H9 (cell line): ENCODE data around the gene KCNMA1. TPM values are rescaled to one million over a fixed set of nuclear protein-coding genes. Genes with fewer than 3 reads are reported as not detected.

Experiments used
- DNase-seq: peaks from one replicate; pipeline ENCODE4 v3.0.0-alpha.2; 2017
- H2AFZ ChIP-seq: one replicate; pipeline ENCODE4 v1.6.1; 2013; ENCODE audit warnings: mild to moderate bottlenecking, low read length, control low read depth, moderate library complexity
- H2AK5ac ChIP-seq: 2 replicates; pipeline ENCODE4 v1.6.1; 2013; ENCODE audit warnings: low read length, control low read depth, mixed read lengths; ENCODE audit not compliant: insufficient read length
- H2BK120ac ChIP-seq: one replicate; pipeline ENCODE4 v1.6.1; 2013; ENCODE audit warnings: low read depth, mild to moderate bottlenecking, low read length, control low read depth, inconsistent platforms; ENCODE audit not compliant: poor library complexity, severe bottlenecking
- H2BK12ac ChIP-seq: 2 replicates; pipeline ENCODE4 v1.6.1; 2013; ENCODE audit warnings: low read length, control low read depth, mixed read lengths, low read depth; ENCODE audit not compliant: insufficient read length
- H2BK15ac ChIP-seq: 2 replicates; pipeline ENCODE4 v1.6.1; 2013; ENCODE audit warnings: low read depth, low read length, control low read depth
- H2BK20ac ChIP-seq: one replicate; pipeline ENCODE4 v1.6.1; 2013; ENCODE audit warnings: low read depth, mild to moderate bottlenecking, low read length, control low read depth, inconsistent platforms; ENCODE audit not compliant: poor library complexity, severe bottlenecking
- H2BK5ac ChIP-seq: 2 replicates; pipeline ENCODE4 v1.6.1; 2013; ENCODE audit warnings: low read length, control low read depth, mixed read lengths; ENCODE audit not compliant: insufficient read length
- H3K14ac ChIP-seq: 2 replicates; pipeline ENCODE4 v1.6.1; 2013; ENCODE audit warnings: low read length, control low read depth; ENCODE audit not compliant: insufficient read depth
- H3K18ac ChIP-seq: 2 replicates; pipeline ENCODE4 v1.6.1; 2013; ENCODE audit warnings: low read depth, mild to moderate bottlenecking, mixed read lengths, low read length, control low read depth; ENCODE audit not compliant: insufficient read length
- H3K23ac ChIP-seq: 2 replicates; pipeline ENCODE4 v1.6.1; 2013; ENCODE audit warnings: low read length, control low read depth, mixed read lengths, low read depth; ENCODE audit not compliant: insufficient read length
- H3K23me2 ChIP-seq: 2 replicates; pipeline ENCODE4 v1.6.1; 2013; ENCODE audit warnings: low read depth, mild to moderate bottlenecking, mixed read lengths, low read length, control low read depth; ENCODE audit not compliant: insufficient read length, poor library complexity, severe bottlenecking
- H3K27ac ChIP-seq: 2 replicates; pipeline ENCODE4 v1.5.1; 2013; ENCODE audit warnings: low read length, control low read depth, mixed read lengths, low read depth; ENCODE audit not compliant: insufficient read length
- H3K27me3 ChIP-seq: 2 replicates; pipeline ENCODE4 v1.6.1; 2013; ENCODE audit warnings: low read length, control low read depth, inconsistent platforms; ENCODE audit not compliant: insufficient read depth
- H3K4ac ChIP-seq: 2 replicates; pipeline ENCODE4 v1.6.1; 2013; ENCODE audit warnings: low read depth, mild to moderate bottlenecking, control low read depth, inconsistent platforms, low read length, moderate library complexity
- H3K4me1 ChIP-seq: 2 replicates; pipeline ENCODE4 v1.6.1; 2013; ENCODE audit warnings: low read length, control low read depth, inconsistent platforms; ENCODE audit not compliant: insufficient read depth
- H3K4me2 ChIP-seq: 2 replicates; pipeline ENCODE4 v1.6.1; 2013; ENCODE audit warnings: low read length, control low read depth, mixed read lengths; ENCODE audit not compliant: insufficient read length, insufficient read depth
- H3K56ac ChIP-seq: 2 replicates; pipeline ENCODE4 v1.6.1; 2013; ENCODE audit warnings: low read depth, mild to moderate bottlenecking, mixed read lengths, low read length, control low read depth; ENCODE audit not compliant: insufficient read length
- H3K79me1 ChIP-seq: 2 replicates; pipeline ENCODE4 v1.6.1; 2013; ENCODE audit warnings: low read depth, mild to moderate bottlenecking, moderate library complexity, low read length, control low read depth, inconsistent platforms; ENCODE audit not compliant: insufficient read depth, poor library complexity, severe bottlenecking
- H3K79me2 ChIP-seq: 2 replicates; pipeline ENCODE4 v1.6.1; 2013; ENCODE audit warnings: low read length, control low read depth, inconsistent platforms; ENCODE audit not compliant: insufficient read depth
- H3K9ac ChIP-seq: 2 replicates; pipeline ENCODE4 v1.6.1; 2013; ENCODE audit warnings: low read length, control low read depth, mixed read lengths; ENCODE audit not compliant: insufficient read length; ENCODE audit errors: extremely low read depth
- H3K9me3 ChIP-seq: one replicate; pipeline ENCODE4 v1.6.1; 2013; ENCODE audit warnings: low read depth, low read length, inconsistent platforms; ENCODE audit not compliant: control insufficient read depth
- H3T11ph ChIP-seq: one replicate; pipeline ENCODE4 v1.6.1; 2013; ENCODE audit warnings: mild to moderate bottlenecking, low read length, control low read depth, inconsistent platforms
- H4K20me1 ChIP-seq: one replicate; pipeline ENCODE4 v1.6.1; 2013; ENCODE audit not compliant: control insufficient read depth, insufficient read length, insufficient read depth
- H4K5ac ChIP-seq: 2 replicates; pipeline ENCODE4 v1.6.1; 2013; ENCODE audit warnings: low read depth, mild to moderate bottlenecking, mixed read lengths, low read length, control low read depth; ENCODE audit not compliant: insufficient read length
- H4K8ac ChIP-seq: replicated peaks from 2 replicates; pipeline ENCODE4 v1.6.1; 2013; ENCODE audit warnings: low read length, control low read depth, mixed read lengths, low read depth; ENCODE audit not compliant: insufficient read length
- H4K91ac ChIP-seq: 2 replicates; pipeline ENCODE4 v1.6.1; 2013; ENCODE audit warnings: low read depth, mild to moderate bottlenecking, moderate library complexity, mixed read lengths, low read length, control low read depth; ENCODE audit not compliant: insufficient read length
- H3K27ac Mint-ChIP-seq, 3 experiments: 2 replicates in 2 of 3; 3 replicates in 1 of 3; pipeline ENCODE4 v1.8.0; 2020 to 2021; ENCODE audit warnings: mixed read lengths in 3 of 3, mild to moderate bottlenecking in 1 of 3, moderate library complexity in 1 of 3
- H3K27me3 Mint-ChIP-seq: 2 replicates; pipeline ENCODE4 v1.8.0; 2021; ENCODE audit warnings: low read depth, mild to moderate bottlenecking, moderate library complexity, mixed read lengths
- H3K36me3 Mint-ChIP-seq, 3 experiments: 2 replicates in 2 of 3; 3 replicates in 1 of 3; pipeline ENCODE4 v1.8.0; 2020 to 2021; ENCODE audit warnings: low read depth in 3 of 3, mixed read lengths in 3 of 3; ENCODE audit not compliant: insufficient read depth in 1 of 3
- H3K4me1 Mint-ChIP-seq, 2 experiments: 2 replicates each; pipeline ENCODE4 v1.8.0; 2020; ENCODE audit warnings: mixed read lengths in 2 of 2
- H3K4me3 Mint-ChIP-seq, 2 experiments: 2 replicates in 1 of 2; 3 replicates in 1 of 2; pipeline ENCODE4 v1.8.0; 2020 to 2021; ENCODE audit warnings: mild to moderate bottlenecking in 2 of 2, mixed read lengths in 2 of 2, moderate library complexity in 1 of 2
- H3K9me3 Mint-ChIP-seq, 2 experiments: 2 replicates in 1 of 2; 3 replicates in 1 of 2; pipeline ENCODE4 v1.8.0; 2020; ENCODE audit warnings: mild to moderate bottlenecking in 2 of 2, mixed read lengths in 2 of 2, moderate library complexity in 1 of 2
- WGBS: extraction: QIAGEN DNeasy Blood & Tissue Kit; methylation state at CpG from one replicate; pipeline ENCODE4 v1.1.7; 2013; ENCODE audit warnings: missing lambda C conversion rate, low lambda C conversion rate, mixed read lengths; ENCODE audit not compliant: insufficient read length; ENCODE audit errors: extremely low coverage; 5-methylcytosine and 5-hydroxymethylcytosine counted together
- total RNA-seq: library from RNA; stranded (reverse); gene quantifications from 2 replicates; pipeline ENCODE4 v1.2.1, GENCODE V29; 2021
- TF ChIP-seq, protein P1 (sequence below): fragments of 200-600 bp; sonication (generic); conservative IDR thresholded peaks from 3 replicates; pipeline ENCODE4 v1.8.0; 2021; ENCODE audit warnings: antibody characterized with exemption, mild to moderate bottlenecking

Gene KCNMA1
- total RNA-seq, 1 experiment from 2014 or later: 2.0 TPM

DNA sequence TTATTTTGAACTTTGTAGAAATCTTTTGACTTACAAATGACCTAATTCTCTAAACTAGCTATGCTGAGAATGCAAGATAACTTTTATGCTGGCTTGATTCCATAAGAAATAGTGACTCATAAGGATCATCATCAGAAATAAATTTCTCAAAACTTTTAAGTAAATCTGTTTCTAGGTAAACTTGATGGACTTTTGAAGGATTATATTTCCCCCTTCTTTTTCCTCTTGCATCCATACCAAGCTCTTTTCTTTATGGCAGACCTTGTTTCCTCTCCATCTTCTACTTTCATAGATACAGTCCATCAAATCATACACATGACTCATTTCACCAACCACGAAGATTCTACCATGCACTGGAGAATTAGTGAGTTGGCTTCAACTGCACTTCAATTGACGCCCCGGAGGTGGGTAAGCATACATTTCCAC lies 336.3 kb downstream of the KCNMA1 start:
- no peak overlapping the region for H2BK15ac ChIP-seq
- no peaks in the 10 kb centered on the region for H3K27me3 ChIP-seq
- H3K9me3 ChIP-seq: no peaks in the 10 kb centered on the region
- Mint-ChIP-seq H3K27me3 (peaks cover 2% of the 10 kb centered on the region), H3K9me3 (no peaks in the 10 kb centered on the region), H3K4me3 (no peak overlapping the region), H3K27ac (no peak overlapping the region), H3K36me3 (no peaks in the 10 kb centered on the region), H3K4me1 (peaks cover 0 to 9% of the 10 kb centered on the region in 2 experiments; a peak in 2 of 4 replicates)
- no peak for DNase-seq
- no peaks in the 10 kb centered on the region for H3K79me1 ChIP-seq
- H4K91ac ChIP-seq: no peak overlapping the region
- no peak overlapping the region for H3K4me2 ChIP-seq
- H3K4me1 ChIP-seq: no peaks in the 10 kb centered on the region
- H2BK20ac ChIP-seq: no peak overlapping the region
- H4K8ac ChIP-seq: no peak overlapping the region
- no peak overlapping the region for H2BK12ac ChIP-seq
- TF ChIP-seq, protein P1, sequence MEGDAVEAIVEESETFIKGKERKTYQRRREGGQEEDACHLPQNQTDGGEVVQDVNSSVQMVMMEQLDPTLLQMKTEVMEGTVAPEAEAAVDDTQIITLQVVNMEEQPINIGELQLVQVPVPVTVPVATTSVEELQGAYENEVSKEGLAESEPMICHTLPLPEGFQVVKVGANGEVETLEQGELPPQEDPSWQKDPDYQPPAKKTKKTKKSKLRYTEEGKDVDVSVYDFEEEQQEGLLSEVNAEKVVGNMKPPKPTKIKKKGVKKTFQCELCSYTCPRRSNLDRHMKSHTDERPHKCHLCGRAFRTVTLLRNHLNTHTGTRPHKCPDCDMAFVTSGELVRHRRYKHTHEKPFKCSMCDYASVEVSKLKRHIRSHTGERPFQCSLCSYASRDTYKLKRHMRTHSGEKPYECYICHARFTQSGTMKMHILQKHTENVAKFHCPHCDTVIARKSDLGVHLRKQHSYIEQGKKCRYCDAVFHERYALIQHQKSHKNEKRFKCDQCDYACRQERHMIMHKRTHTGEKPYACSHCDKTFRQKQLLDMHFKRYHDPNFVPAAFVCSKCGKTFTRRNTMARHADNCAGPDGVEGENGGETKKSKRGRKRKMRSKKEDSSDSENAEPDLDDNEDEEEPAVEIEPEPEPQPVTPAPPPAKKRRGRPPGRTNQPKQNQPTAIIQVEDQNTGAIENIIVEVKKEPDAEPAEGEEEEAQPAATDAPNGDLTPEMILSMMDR: no peak
- H3T11ph ChIP-seq: no peak overlapping the region
- H2AFZ ChIP-seq: no peak overlapping the region
- H3K23ac ChIP-seq: no peak overlapping the region
- no peaks in the 10 kb centered on the region; the same call in 1 of the 2 replicates for H3K79me2 ChIP-seq
- no peak overlapping the region for H3K9ac ChIP-seq
- H3K4ac ChIP-seq: no peak overlapping the region
- H4K5ac ChIP-seq: no peak overlapping the region
- H2BK5ac ChIP-seq: no peak overlapping the region
- no peaks in the 10 kb centered on the region for H4K20me1 ChIP-seq
- H2AK5ac ChIP-seq: no peak overlapping the region
- no peak overlapping the region for H2BK120ac ChIP-seq
- H3K18ac ChIP-seq: no peak overlapping the region
- H3K27ac ChIP-seq: no peak overlapping the region
- WGBS: no CpG with 5 or more reads among the region's 3 CpGs
- no peak overlapping the region for H3K14ac ChIP-seq
- H3K23me2 ChIP-seq: no peaks in the 10 kb centered on the region
- no peak overlapping the region for H3K56ac ChIP-seq
